Trophoblast cell (in vitro differentiated cells and primary cell): Measurements from ENCODE around the gene TAX1BP1.

Experiments used
- DNase-seq, 2 donors: peaks; one replicate each; pipeline ENCODE4 v3.0.0-alpha.2; 2016
- H2AFZ ChIP-seq: 2 replicates; pipeline ENCODE4 v1.6.1; 2013; ENCODE audit warnings: low read length, moderate library complexity, mild to moderate bottlenecking; ENCODE audit not compliant: insufficient read depth, poor library complexity
- H2AK5ac ChIP-seq: 2 replicates; pipeline ENCODE4 v1.6.1; 2013; ENCODE audit warnings: mild to moderate bottlenecking, low read length
- H2BK120ac ChIP-seq: 2 replicates; pipeline ENCODE4 v1.6.1; 2013; ENCODE audit warnings: low read length, mild to moderate bottlenecking, moderate library complexity; ENCODE audit not compliant: insufficient read depth, poor library complexity
- H2BK12ac ChIP-seq: 2 replicates; pipeline ENCODE4 v1.6.1; 2013; ENCODE audit warnings: mild to moderate bottlenecking, low read length, moderate library complexity
- H2BK5ac ChIP-seq: 2 replicates; pipeline ENCODE4 v1.6.1; 2013; ENCODE audit warnings: low read length, low read depth, moderate library complexity, mild to moderate bottlenecking; ENCODE audit not compliant: poor library complexity
- H3K14ac ChIP-seq: 2 replicates; pipeline ENCODE4 v1.6.1; 2013; ENCODE audit warnings: mild to moderate bottlenecking, low read length
- H3K18ac ChIP-seq: 2 replicates; pipeline ENCODE4 v1.6.1; 2013; ENCODE audit warnings: mild to moderate bottlenecking, low read length
- H3K23ac ChIP-seq: 2 replicates; pipeline ENCODE4 v1.6.1; 2013; ENCODE audit warnings: low read length
- H3K27ac ChIP-seq: 2 replicates; pipeline ENCODE4 v1.5.1; 2013; ENCODE audit warnings: low read depth, mild to moderate bottlenecking, inconsistent platforms, low read length, moderate library complexity
- H3K27me3 ChIP-seq: 2 replicates; pipeline ENCODE4 v1.6.1; 2013; ENCODE audit warnings: inconsistent platforms, mild to moderate bottlenecking, low read length, moderate library complexity; ENCODE audit not compliant: insufficient read depth
- H3K36me3 ChIP-seq, 2 experiments: 1 replicate in 1 of 2; 2 replicates in 1 of 2; pipeline ENCODE4 v1.6.1; 2013; ENCODE audit warnings: low read length in 2 of 2, mild to moderate bottlenecking in 2 of 2, moderate library complexity in 1 of 2; ENCODE audit not compliant: insufficient read depth in 2 of 2, control insufficient read depth in 1 of 2
- H3K4ac ChIP-seq: 2 replicates; pipeline ENCODE4 v1.6.1; 2013; ENCODE audit warnings: low read depth, mild to moderate bottlenecking, low read length, moderate library complexity
- H3K4me1 ChIP-seq, 2 experiments: 1 replicate in 1 of 2; 2 replicates in 1 of 2; pipeline ENCODE4 v1.6.1; 2013; ENCODE audit warnings: low read length in 2 of 2, mild to moderate bottlenecking in 2 of 2, moderate library complexity in 1 of 2; ENCODE audit not compliant: insufficient read depth in 2 of 2, control insufficient read depth in 1 of 2
- H3K4me2 ChIP-seq: 2 replicates; pipeline ENCODE4 v1.6.1; 2013; ENCODE audit warnings: inconsistent platforms, mild to moderate bottlenecking, low read length, moderate library complexity
- H3K4me3 ChIP-seq: 2 replicates; pipeline ENCODE4 v1.5.1; 2013; ENCODE audit warnings: mild to moderate bottlenecking, low read depth, low read length, inconsistent platforms
- H3K79me1 ChIP-seq: one replicate; pipeline ENCODE4 v1.6.1; 2013; ENCODE audit warnings: low read length
- H3K79me2 ChIP-seq: 2 replicates; pipeline ENCODE4 v1.6.1; 2013; ENCODE audit warnings: low read length, mild to moderate bottlenecking; ENCODE audit not compliant: control insufficient read depth, insufficient read depth, poor library complexity
- H3K9ac ChIP-seq: 2 replicates; pipeline ENCODE4 v1.6.1; 2013; ENCODE audit warnings: mild to moderate bottlenecking, low read length
- H3K9me3 ChIP-seq: 2 replicates; pipeline ENCODE4 v1.6.1; 2013; ENCODE audit warnings: low read depth, mild to moderate bottlenecking, control low read depth, inconsistent platforms, low read length; ENCODE audit not compliant: insufficient read depth
- H4K12ac ChIP-seq: 2 replicates; pipeline ENCODE4 v1.6.1; 2013; ENCODE audit warnings: low read depth, mild to moderate bottlenecking, low read length, moderate library complexity
- H4K8ac ChIP-seq: 2 replicates; pipeline ENCODE4 v1.6.1; 2013; ENCODE audit warnings: low read depth, mild to moderate bottlenecking, low read length, moderate library complexity
- H4K91ac ChIP-seq: one replicate; pipeline ENCODE4 v1.6.1; 2013; ENCODE audit warnings: low read depth, mild to moderate bottlenecking, low read length, moderate library complexity
- WGBS: extraction: QIAGEN DNeasy Blood & Tissue Kit; methylation state at CpG from one replicate; pipeline ENCODE4 v1.1.7; 2013; ENCODE audit warnings: missing lambda C conversion rate; ENCODE audit not compliant: insufficient read length, insufficient coverage; ENCODE audit errors: extremely low coverage; 5-methylcytosine and 5-hydroxymethylcytosine counted together

The TAX1BP1 gene

GRCh38 chr7:27795977-27796376 lies 56.0 kb downstream of the TAX1BP1 start:
- no peak overlapping the region for H2AK5ac ChIP-seq
- H3K18ac ChIP-seq: no peak overlapping the region
- H3K4me3 ChIP-seq: no peak overlapping the region
- no peak overlapping the region for H4K8ac ChIP-seq
- H2AFZ ChIP-seq: no peak overlapping the region
- H3K27me3 ChIP-seq: no peaks in the 10 kb centered on the region
- no peak overlapping the region for H4K12ac ChIP-seq
- H3K36me3 ChIP-seq: peaks cover 6 to 8% of the 10 kb centered on the region in 2 experiments
- H2BK120ac ChIP-seq: no peak overlapping the region
- no peak overlapping the region for H3K9ac ChIP-seq
- H2BK5ac ChIP-seq: no peak overlapping the region
- no peak overlapping the region for H4K91ac ChIP-seq
- WGBS: no CpG with 5 or more reads among the region's 1 CpG
- H3K14ac ChIP-seq: no peak overlapping the region
- no peak overlapping the region for H3K4me2 ChIP-seq
- H3K27ac ChIP-seq: no peak overlapping the region
- no peaks in the 10 kb centered on the region for H3K4me1 ChIP-seq
- H3K4ac ChIP-seq: no peak overlapping the region
- no peak overlapping the region for H2BK12ac ChIP-seq
- no peak overlapping the region for H3K23ac ChIP-seq
- no peaks in the 10 kb centered on the region for H3K79me2 ChIP-seq
- no peaks in the 10 kb centered on the region for H3K9me3 ChIP-seq
- no peak for DNase-seq
- no peaks in the 10 kb centered on the region for H3K79me1 ChIP-seq

GRCh38 chr7:27799212-27799611 lies 59.2 kb downstream of the TAX1BP1 start:
- H2BK12ac ChIP-seq: no peak overlapping the region
- H3K23ac ChIP-seq: no peak overlapping the region
- H2BK120ac ChIP-seq: no peak overlapping the region
- H4K12ac ChIP-seq: no peak overlapping the region
- H3K9me3 ChIP-seq: no peaks in the 10 kb centered on the region
- H3K27me3 ChIP-seq: no peaks in the 10 kb centered on the region
- no peak overlapping the region for H3K27ac ChIP-seq
- peaks cover 4 to 5% of the 10 kb centered on the region in 2 experiments for H3K36me3 ChIP-seq
- H3K4me1 ChIP-seq: no peaks in the 10 kb centered on the region
- no peaks in the 10 kb centered on the region for H3K79me2 ChIP-seq
- no CpG with 5 or more reads among the region's 2 CpGs for WGBS
- no peak overlapping the region for H4K8ac ChIP-seq
- no peak for DNase-seq
- H2AK5ac ChIP-seq: no peak overlapping the region
- no peaks in the 10 kb centered on the region for H3K79me1 ChIP-seq
- no peak overlapping the region for H3K4me3 ChIP-seq
- H2AFZ ChIP-seq: no peak overlapping the region
- no peak overlapping the region for H3K9ac ChIP-seq
- H3K14ac ChIP-seq: no peak overlapping the region
- no peak overlapping the region for H3K4me2 ChIP-seq
- H2BK5ac ChIP-seq: no peak overlapping the region
- no peak overlapping the region for H4K91ac ChIP-seq
- no peak overlapping the region for H3K18ac ChIP-seq
- no peak overlapping the region for H3K4ac ChIP-seq

DNA sequence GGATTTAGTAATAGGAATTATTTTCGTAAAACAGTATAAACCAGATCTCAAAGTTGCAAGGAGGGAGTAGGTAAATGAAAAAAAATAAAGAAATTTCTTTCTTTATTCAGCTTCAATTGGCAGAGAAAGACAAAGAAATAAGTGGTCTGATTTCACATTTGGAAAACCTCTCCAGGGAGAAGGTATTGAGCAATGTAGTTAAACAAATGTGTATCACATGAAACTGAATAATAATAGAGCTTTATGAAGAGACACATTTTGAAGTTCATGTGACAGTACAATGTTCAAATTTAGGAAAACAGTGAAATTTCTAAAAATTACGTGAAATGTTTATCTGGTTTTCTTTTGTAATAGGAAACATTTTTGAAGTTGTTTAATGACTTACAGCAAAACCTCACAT lies 63.0 kb downstream of the TAX1BP1 start:
- Histone ChIP-seq H3K23ac (no peak overlapping the region), H3K18ac (no peak overlapping the region), H3K14ac (no peak overlapping the region), H3K79me1 (no peaks in the 10 kb centered on the region), H2AK5ac (no peak overlapping the region), H4K8ac (no peak overlapping the region), H3K4me3 (no peak overlapping the region), H3K79me2 (no peaks in the 10 kb centered on the region), H2BK5ac (no peak overlapping the region), H3K36me3 (peaks cover 0 to 2% of the 10 kb centered on the region in 2 experiments), H2BK120ac (no peak overlapping the region), H2BK12ac (no peak overlapping the region), H2AFZ (no peak overlapping the region), H3K27me3 (no peaks in the 10 kb centered on the region), H4K12ac (no peak overlapping the region), H4K91ac (no peak overlapping the region), H3K4me2 (no peak overlapping the region), H3K9ac (no peak overlapping the region), H3K27ac (no peak overlapping the region), H3K4ac (no peak overlapping the region), H3K4me1 (no peaks in the 10 kb centered on the region), H3K9me3 (no peaks in the 10 kb centered on the region)
- no peak for DNase-seq
- no CpG with 5 or more reads among the region's 2 CpGs for WGBS

GRCh38 chr7:27804139-27804538 lies 64.2 kb downstream of the TAX1BP1 start:
- WGBS: no CpG with 5 or more reads among the region's 3 CpGs
- Histone ChIP-seq H2AK5ac (no peak overlapping the region), H4K12ac (no peak overlapping the region), H2BK5ac (no peak overlapping the region), H4K8ac (no peak overlapping the region), H3K4me3 (no peak overlapping the region), H3K27me3 (no peaks in the 10 kb centered on the region), H3K79me2 (no peaks in the 10 kb centered on the region), H3K9me3 (no peaks in the 10 kb centered on the region), H3K18ac (no peak overlapping the region), H2AFZ (no peak overlapping the region), H4K91ac (no peak overlapping the region), H3K9ac (no peak overlapping the region), H3K4ac (no peak overlapping the region), H3K4me2 (no peak overlapping the region), H3K79me1 (no peaks in the 10 kb centered on the region), H3K23ac (no peak overlapping the region), H3K27ac (no peak overlapping the region), H3K4me1 (no peaks in the 10 kb centered on the region), H3K36me3 (peaks cover 0 to 2% of the 10 kb centered on the region in 2 experiments), H2BK12ac (no peak overlapping the region), H2BK120ac (no peak overlapping the region), H3K14ac (no peak overlapping the region)
- DNase-seq: no peak
